Esophagus muscularis mucosa (tissue), 4 donors: ENCODE results near the gene HCCS. TPM values are rescaled to one million over a fixed set of nuclear protein-coding genes. Genes with fewer than 3 reads are reported as not detected.

Source experiments
- DNase-seq: peaks from one replicate; pipeline ENCODE4 v3.0.0-alpha.2; 2017; ENCODE audit errors: extremely low spot score
- H3K27ac ChIP-seq, 4 donors: fragments of 200-600 bp; sonication (generic); replicated peaks in 1 of 4; 1 replicate in 3 of 4; 2 replicates in 1 of 4; pipeline ENCODE4 v1.5.1; 2016 to 2019; ENCODE audit warnings: mild to moderate bottlenecking in 1 of 4
- H3K27me3 ChIP-seq, 4 donors: fragments of 200-600 bp; sonication (generic); one replicate each; pipeline versions ENCODE4 v1.5.1 to v1.6.0; 2016 to 2019
- H3K36me3 ChIP-seq, 4 donors: fragments of 200-600 bp; sonication (generic); one replicate each; pipeline ENCODE4 v1.5.1; 2016 to 2019
- H3K4me1 ChIP-seq, 4 donors: fragments of 200-600 bp; sonication (generic); one replicate each; pipeline ENCODE4 v1.5.1; 2016 to 2019
- H3K4me3 ChIP-seq, 4 donors: fragments of 200-600 bp; sonication (generic); 1 replicate in 2 of 4; 2 replicates in 2 of 4; pipeline ENCODE4 v1.5.1; 2016 to 2019; ENCODE audit warnings: mild to moderate bottlenecking in 4 of 4, moderate library complexity in 1 of 4
- H3K9me3 ChIP-seq, 4 donors: fragments of 200-600 bp; sonication (generic); 1 replicate in 3 of 4; 2 replicates in 1 of 4; pipeline ENCODE4 v1.5.1; 2016 to 2019
- CTCF ChIP-seq, 3 experiments: fragments of 200-600 bp in 2 of 3; fragments of 450-650 bp in 1 of 3; sonication (generic) in 2 of 3; IDR thresholded peaks; one replicate each; pipeline ENCODE4 v1.5.1; 2017 to 2019; ENCODE audit warnings: antibody characterized with exemption in 3 of 3, mild to moderate bottlenecking in 2 of 3, moderate library complexity in 1 of 3
- EP300 ChIP-seq: sonication (generic); formaldehyde crosslinking; IDR thresholded peaks from one replicate; pipeline ENCODE4 v1.6.1; 2017; ENCODE audit warnings: antibody characterized with exemption
- POLR2A ChIP-seq: fragments of 450-650 bp; IDR thresholded peaks from one replicate; pipeline ENCODE4 v1.6.1; 2017; ENCODE audit warnings: antibody characterized with exemption, moderate library complexity, mild to moderate bottlenecking, low read depth
- POLR2AphosphoS5 ChIP-seq, 2 donors: sonication (generic); formaldehyde crosslinking; IDR thresholded peaks; one replicate each; pipeline ENCODE4 v1.6.1; 2017; ENCODE audit warnings: antibody characterized with exemption in 2 of 2
- WGBS: methylation state at CpG from one replicate; pipeline ENCODE4 v1.1.5; 2018; 5-methylcytosine and 5-hydroxymethylcytosine counted together
- intact Hi-C: fragments of 100-400 bp; cut with DNase I; formaldehyde crosslinking; loops from one replicate; pipeline ENCODE4 v1.15.1; 2023
- total RNA-seq, 4 donors: library from RNA; depleted of rRNA; stranded (reverse); fragments of >200 nt; gene quantifications; one replicate each; pipeline versions ENCODE4 v1.1.0 to v1.2.1, GENCODE V29; 2016

Gene HCCS
- total RNA-seq, 4 donors from 2014 or later, result 17.7 to 24.2 (median 22.0) TPM

- no peaks in the 10 kb centered on the region for H3K9me3 ChIP-seq
- H3K36me3 ChIP-seq, result no peaks in the 10 kb centered on the region
- no peak overlapping the region for H3K27ac ChIP-seq
- DNase-seq, result no peak
- intact Hi-C loops, result loop anchor here (5.0 to 10.0 kb wide), 2 partner anchors 236 to 579 kb away; no protein-coding TSS in a partner anchor
- H3K4me3 ChIP-seq, result no peak overlapping the region
- 71% methylated on average over 2 of the region's 7 CpGs for WGBS
- peaks cover 0 to 9% (median 2%) of the 10 kb centered on the region in 4 donors for H3K4me1 ChIP-seq
- TF ChIP-seq POLR2A, result no peak
- no peaks in the 10 kb centered on the region for H3K27me3 ChIP-seq
These were observed 37.3 kb downstream of the HCCS start for GRCh38 chrX:11148401-11148800.

- Histone ChIP-seq H3K4me1 (peaks cover 0 to 3% (median 0%) of the 10 kb centered on the region in 4 donors), H3K4me3 (no peak overlapping the region), H3K9me3 (no peaks in the 10 kb centered on the region), H3K27me3 (no peaks in the 10 kb centered on the region), H3K27ac (no peak overlapping the region), H3K36me3 (peaks cover 0 to 11% (median 0%) of the 10 kb centered on the region in 4 donors)
- intact Hi-C loops, result no loop called here
- TF ChIP-seq POLR2AphosphoS5 (IDR thresholded peaks at IDR 0.05) (no peak), POLR2A (no peak), CTCF (IDR thresholded peaks at IDR 0.05) (no peak), EP300 (no peak)
- no peak for DNase-seq
- WGBS, result 74% methylated on average over 4 of the region's 4 CpGs
These were observed 40.8 kb downstream of the HCCS start for GRCh38 chrX:11151799-11152559.

- Histone ChIP-seq H3K9me3 (no peaks in the 10 kb centered on the region), H3K27me3 (no peaks in the 10 kb centered on the region), H3K4me3 (no peak overlapping the region), H3K36me3 (peaks cover 0 to 11% (median 0%) of the 10 kb centered on the region in 4 donors), H3K4me1 (peaks cover 0 to 8% (median 3%) of the 10 kb centered on the region in 4 donors), H3K27ac (no peak overlapping the region)
- WGBS, result 74% methylated on average over 1 of the region's 1 CpG
- no peak for TF ChIP-seq EP300
- no peak for TF ChIP-seq POLR2A
- TF ChIP-seq POLR2AphosphoS5 (IDR thresholded peaks at IDR 0.05), result no peak
- no peak for TF ChIP-seq CTCF (IDR thresholded peaks at IDR 0.05)
- intact Hi-C loops, result no loop called here
- no peak for DNase-seq
These were observed 48.0 kb downstream of the HCCS start for GRCh38 chrX:11159149-11159548.

GRCh38 chrX:11164433-11164832, 53.3 kb downstream of the HCCS start:
- H3K27me3 ChIP-seq, result no peaks in the 10 kb centered on the region
- peaks cover 0 to 8% (median 3%) of the 10 kb centered on the region in 4 donors for H3K4me1 ChIP-seq
- intact Hi-C loops, result no loop called here
- H3K36me3 ChIP-seq, result peaks cover 0 to 8% (median 0%) of the 10 kb centered on the region in 4 donors
- no peak for DNase-seq
- H3K9me3 ChIP-seq, result no peaks in the 10 kb centered on the region
- 66% methylated on average over 6 of the region's 6 CpGs for WGBS
- no peak overlapping the region for H3K27ac ChIP-seq
- no peak overlapping the region for H3K4me3 ChIP-seq
- TF ChIP-seq CTCF (IDR thresholded peaks at IDR 0.05) (no peak), POLR2A (no peak), EP300 (no peak), POLR2AphosphoS5 (IDR thresholded peaks at IDR 0.05) (no peak)

GRCh38 chrX:11171956-11172355, 60.8 kb downstream of the HCCS start:
- WGBS, result 67% methylated on average over 4 of the region's 4 CpGs
- TF ChIP-seq EP300, result no peak
- no peak for TF ChIP-seq POLR2A
- TF ChIP-seq CTCF (IDR thresholded peaks at IDR 0.05), result no peak
- TF ChIP-seq POLR2AphosphoS5 (IDR thresholded peaks at IDR 0.05), result no peak
- Histone ChIP-seq H3K4me1 (no peaks in the 10 kb centered on the region), H3K4me3 (no peak overlapping the region), H3K27me3 (no peaks in the 10 kb centered on the region), H3K36me3 (peaks cover 0 to 12% (median 3%) of the 10 kb centered on the region in 4 donors), H3K27ac (peak overlapping the region in 1 of 4 donors; percentile 14), H3K9me3 (no peaks in the 10 kb centered on the region)
- intact Hi-C loops, result no loop called here
- DNase-seq, result no peak
